Loucy (cell line): ENCODE measurements around the gene BCAS2.
"Not testable (repeated sequence)": the region's sequence is repeated elsewhere in the genome, so short reads cannot be mapped to it uniquely, and the experiment has no call there.

Experiments
- EZH2phosphoT487 ChIP-seq: fragments of 200-600 bp; IDR thresholded peaks from 2 replicates; pipeline ENCODE4 v1.6.1; 2018; ENCODE audit warnings: antibody characterized with exemption, mild to moderate bottlenecking, moderate library complexity, borderline replicate concordance
- TF ChIP-seq, protein P1 (sequence below): fragments of 200-600 bp; sonication (generic); conservative IDR thresholded peaks from 2 replicates; pipeline ENCODE4 v1.5.1; 2014; ENCODE audit warnings: mild to moderate bottlenecking, antibody characterized with exemption, low read length

GRCh38 chr1:114562978-114563510 is 18.4 kb downstream of the BCAS2 start:
- TF ChIP-seq, protein P1, sequence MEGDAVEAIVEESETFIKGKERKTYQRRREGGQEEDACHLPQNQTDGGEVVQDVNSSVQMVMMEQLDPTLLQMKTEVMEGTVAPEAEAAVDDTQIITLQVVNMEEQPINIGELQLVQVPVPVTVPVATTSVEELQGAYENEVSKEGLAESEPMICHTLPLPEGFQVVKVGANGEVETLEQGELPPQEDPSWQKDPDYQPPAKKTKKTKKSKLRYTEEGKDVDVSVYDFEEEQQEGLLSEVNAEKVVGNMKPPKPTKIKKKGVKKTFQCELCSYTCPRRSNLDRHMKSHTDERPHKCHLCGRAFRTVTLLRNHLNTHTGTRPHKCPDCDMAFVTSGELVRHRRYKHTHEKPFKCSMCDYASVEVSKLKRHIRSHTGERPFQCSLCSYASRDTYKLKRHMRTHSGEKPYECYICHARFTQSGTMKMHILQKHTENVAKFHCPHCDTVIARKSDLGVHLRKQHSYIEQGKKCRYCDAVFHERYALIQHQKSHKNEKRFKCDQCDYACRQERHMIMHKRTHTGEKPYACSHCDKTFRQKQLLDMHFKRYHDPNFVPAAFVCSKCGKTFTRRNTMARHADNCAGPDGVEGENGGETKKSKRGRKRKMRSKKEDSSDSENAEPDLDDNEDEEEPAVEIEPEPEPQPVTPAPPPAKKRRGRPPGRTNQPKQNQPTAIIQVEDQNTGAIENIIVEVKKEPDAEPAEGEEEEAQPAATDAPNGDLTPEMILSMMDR = not testable (repeated sequence)
- not testable (repeated sequence) for TF ChIP-seq EZH2phosphoT487
